Kidney (tissue), 22 donors: ENCODE measurements around the gene TIPRL. TPM values are rescaled to one million over a fixed set of nuclear protein-coding genes. Genes with fewer than 3 reads are reported as not detected.

Experiments
- DNase-seq, 5 donors: peaks; one replicate each; pipeline ENCODE4 v3.0.0-alpha.2; 2013 to 2020
- FAIRE-seq: peaks from 2 replicates; lab custom pipeline; 2012; peaks lifted over from hg19 to GRCh38; lab: Jason Lieb, UNC
- H3K27ac ChIP-seq, 2 donors: one replicate each; pipeline ENCODE4 v1.7.0; 2013; ENCODE audit warnings: low read depth in 2 of 2, low read length in 2 of 2, inconsistent platforms in 1 of 2
- H3K27me3 ChIP-seq: one replicate; pipeline ENCODE4 v1.7.1; 2013; ENCODE audit warnings: low read length, inconsistent platforms; ENCODE audit not compliant: control insufficient read depth, insufficient read depth
- H3K36me3 ChIP-seq, 3 donors: one replicate each; pipeline versions ENCODE4 v1.7.0 to v1.7.1; 2013; ENCODE audit warnings: low read length in 3 of 3, control low read depth in 1 of 3, inconsistent platforms in 1 of 3; ENCODE audit not compliant: insufficient read depth in 3 of 3, control insufficient read depth in 2 of 3
- H3K4me1 ChIP-seq, 3 donors: one replicate each; pipeline versions ENCODE4 v1.7.0 to v1.7.1; 2013; ENCODE audit warnings: low read length in 3 of 3, inconsistent platforms in 1 of 3, low read depth in 1 of 3; ENCODE audit not compliant: control insufficient read depth in 2 of 3, insufficient read depth in 2 of 3
- H3K4me3 ChIP-seq, 3 donors: one replicate each; pipeline versions ENCODE4 v1.7.0 to v1.8.1; 2013; ENCODE audit warnings: low read length in 3 of 3, control low read depth in 1 of 3, inconsistent platforms in 1 of 3
- H3K9ac ChIP-seq, 3 donors: one replicate each; pipeline versions ENCODE4 v1.7.0 to v1.7.1; 2013; ENCODE audit warnings: low read length in 3 of 3, control low read depth in 1 of 3, inconsistent platforms in 1 of 3
- H3K9me3 ChIP-seq, 3 donors: one replicate each; pipeline versions ENCODE4 v1.7.0 to v1.7.1; 2013; ENCODE audit warnings: low read length in 3 of 3, control low read depth in 1 of 3, inconsistent platforms in 1 of 3; ENCODE audit not compliant: control insufficient read depth in 2 of 3, insufficient read depth in 1 of 3
- CTCF ChIP-seq: IDR thresholded peaks from 3 replicates; pipeline ENCODE4 v1.5.1; 2012; ENCODE audit warnings: mild to moderate bottlenecking, moderate library complexity, borderline replicate concordance; ENCODE audit not compliant: insufficient read depth; ENCODE audit errors: extremely low read depth
- intact Hi-C: fragments of 100-400 bp; cut with DNase I; formaldehyde crosslinking; loops from one replicate; pipeline ENCODE4 v1.11.1; 2022
- long read RNA-seq, 10 donors: library from polyadenylated mRNA in 1 of 10; unstranded in 1 of 10; transcript quantifications; one replicate each; pipeline ENCODE4 v2.0.0 and lab custom pipeline, GENCODE V29; 2021 to 2026
- polyA plus RNA-seq: library from polyadenylated mRNA; stranded (reverse); fragments of 350-450 nt; fragmentation: Illumina TruSeq; extraction: RNeasy Lipid Tissue Mini Kit (QIAGEN cat#74804); gene quantifications from one replicate; pipeline ENCODE4 v1.2.3, GENCODE V29; 2014; ENCODE audit warnings: low read depth, low replicate concordance; ENCODE audit not compliant: insufficient read depth
- total RNA-seq: library from RNA; stranded (reverse); fragmentation: NEBNext Ultra II Directional; extraction: Animal tissue kit (Norgen Biotek cat#: 25700); gene quantifications from one replicate; pipeline ENCODE4 v1.2.1, GENCODE V29; 2021
- donor health status: control.
- donor health status: control.
- donor health status: control.
- donor health status: control.
- donor health status: control.
- donor health status: DM: yes; HTN: yes; CAD: no.
- donor health status: Normal renal cell carcinoma (clear cell type).

Gene TIPRL
- total RNA-seq (26.3 TPM), polyA plus RNA-seq (20.7 TPM)
- long read RNA-seq, donor 1, transcript TIPRL-202 (7 exons, 3,032 nt) = major isoform, 16 of 16 reads
- long read RNA-seq, donor 1, partial matches to known transcripts = 0 of 16 reads
- long read RNA-seq, donor 1, other reads (novel, unspliced or antisense) = 0 of 16 reads
- long read RNA-seq, donor 2, transcript TIPRL-202 (7 exons, 3,032 nt) = major isoform, 16 of 16 reads
- long read RNA-seq, donor 2, partial matches to known transcripts = 0 of 16 reads
- long read RNA-seq, donor 2, other reads (novel, unspliced or antisense) = 0 of 16 reads
- long read RNA-seq, donor 3, transcript TIPRL-202 (7 exons, 3,032 nt) = major isoform, 24 of 29 reads
- long read RNA-seq, donor 3, partial matches to known transcripts = 5 of 29 reads
- long read RNA-seq, donor 3, other reads (novel, unspliced or antisense) = 0 of 29 reads
- long read RNA-seq, donor 4, transcript TIPRL-202 (7 exons, 3,032 nt) = major isoform, 11 of 27 reads
- long read RNA-seq, donor 4, partial matches to known transcripts = 15 of 27 reads
- long read RNA-seq, donor 4, other reads (novel, unspliced or antisense) = 0 of 27 reads
- long read RNA-seq, donor 5, partial matches to known transcripts = 0 of 2 reads
- long read RNA-seq, donor 5, other reads (novel, unspliced or antisense) = 0 of 2 reads
- long read RNA-seq, donor 6, transcript TIPRL-202 (7 exons, 3,032 nt) = major isoform, 24 of 24 reads
- long read RNA-seq, donor 6, partial matches to known transcripts = 0 of 24 reads
- long read RNA-seq, donor 6, other reads (novel, unspliced or antisense) = 0 of 24 reads
- long read RNA-seq, donor 7, transcript TIPRL-202 (7 exons, 3,032 nt) = major isoform, 19 of 21 reads
- long read RNA-seq, donor 7, partial matches to known transcripts = 1 of 21 reads
- long read RNA-seq, donor 7, other reads (novel, unspliced or antisense) = 1 of 21 reads
- long read RNA-seq, donor 8, transcript TIPRL-202 (7 exons, 3,032 nt) = major isoform, 12 of 34 reads
- long read RNA-seq, donor 8, partial matches to known transcripts = 22 of 34 reads
- long read RNA-seq, donor 8, other reads (novel, unspliced or antisense) = 0 of 34 reads
- long read RNA-seq, donor 9, transcript TIPRL-202 (7 exons, 3,032 nt) = major isoform, 9 of 9 reads
- long read RNA-seq, donor 9, partial matches to known transcripts = 0 of 9 reads
- long read RNA-seq, donor 9, other reads (novel, unspliced or antisense) = 0 of 9 reads
- long read RNA-seq, donor 10, transcript TIPRL-202 (7 exons, 3,032 nt) = major isoform, 9 of 14 reads
- long read RNA-seq, donor 10, partial matches to known transcripts = 5 of 14 reads
- long read RNA-seq, donor 10, other reads (novel, unspliced or antisense) = 0 of 14 reads

GRCh38 chr1:168178638-168179437, at the start of gene TIPRL:
Gene TIPRL, plus strand, starts transcription at chr1:168178962. Its CDS starts 116 bp downstream, at chr1:168179078.
- peak; percentile 96 to 100 (median 98) for DNase-seq
- Histone ChIP-seq H3K27me3 (no peaks in the 10 kb centered on the region), H3K4me1 (peaks cover 0 to 5% (median 4%) of the 10 kb centered on the region in 3 donors), H3K9me3 (no peaks in the 10 kb centered on the region), H3K27ac (peak within 1 kb of the TSS; percentile 94 to 95), H3K9ac (peak within 1 kb of the TSS; percentile 83 to 97 (median 91)), H3K4me3 (peak within 1 kb of the TSS; percentile 95 to 98 (median 97)), H3K36me3 (no peaks in the 10 kb centered on the region)
- peak; percentile 76 for FAIRE-seq
- intact Hi-C loops = no loop called here
- TF ChIP-seq CTCF = peak; percentile 60

GRCh38 chr1:168129933-168130332, 48.8 kb upstream of the TIPRL start:
- FAIRE-seq (no peak), DNase-seq (no peak)
- Histone ChIP-seq H3K27me3 (no peaks in the 10 kb centered on the region), H3K4me1 (peaks cover 0 to 2% (median 0%) of the 10 kb centered on the region in 3 donors), H3K27ac (no peak overlapping the region), H3K4me3 (no peak overlapping the region), H3K9me3 (no peaks in the 10 kb centered on the region), H3K9ac (no peak overlapping the region), H3K36me3 (no peaks in the 10 kb centered on the region)
- no peak for TF ChIP-seq CTCF
- intact Hi-C loops = no loop called here

- H3K27ac ChIP-seq = no peak overlapping the region
- TF ChIP-seq CTCF = no peak
- no peaks in the 10 kb centered on the region for H3K9me3 ChIP-seq
- no peak overlapping the region for H3K9ac ChIP-seq
- H3K4me1 ChIP-seq = peaks cover 2 to 9% (median 5%) of the 10 kb centered on the region in 3 donors
- DNase-seq (peak in 1 of 5 donors; percentile 11), FAIRE-seq (no peak)
- no peaks in the 10 kb centered on the region for H3K36me3 ChIP-seq
- intact Hi-C loops = no loop called here
- H3K27me3 ChIP-seq = no peaks in the 10 kb centered on the region
- no peak overlapping the region for H3K4me3 ChIP-seq
These were observed 44.6 kb upstream of the TIPRL start for GRCh38 chr1:168134132-168134531.
